Nephron (organoid): ENCODE measurements around the gene CD14.
"Not testable (repeated sequence)": the region's sequence is repeated elsewhere in the genome, so short reads cannot be mapped to it uniquely, and the experiment has no call there.

Experiments used
- H3K27ac Mint-ChIP-seq, 3 experiments: 2 replicates each; pipeline ENCODE4 v1.8.0; 2020; ENCODE audit warnings: mixed read lengths in 3 of 3, mild to moderate bottlenecking in 2 of 3, moderate library complexity in 1 of 3
- H3K27me3 Mint-ChIP-seq: 2 replicates; pipeline ENCODE4 v1.8.0; 2021; ENCODE audit warnings: low read depth, mild to moderate bottlenecking, moderate library complexity, mixed read lengths
- H3K36me3 Mint-ChIP-seq: 2 replicates; pipeline ENCODE4 v1.8.0; 2020; ENCODE audit warnings: low read depth, mixed read lengths
- H3K4me1 Mint-ChIP-seq: 2 replicates; pipeline ENCODE4 v1.8.0; 2020; ENCODE audit warnings: mixed read lengths
- H3K4me3 Mint-ChIP-seq, 3 experiments: 2 replicates each; pipeline ENCODE4 v1.8.0; 2020; ENCODE audit warnings: mild to moderate bottlenecking in 3 of 3, mixed read lengths in 3 of 3, moderate library complexity in 2 of 3
- H3K9me3 Mint-ChIP-seq: 2 replicates; pipeline ENCODE4 v1.8.0; 2020; ENCODE audit warnings: mixed read lengths
- CTCF ChIP-seq, 3 experiments: fragments of 200-600 bp; sonication (generic); IDR thresholded peaks; one replicate each; pipeline ENCODE4 v1.5.0; 2021; ENCODE audit warnings: antibody characterized with exemption in 3 of 3; ENCODE audit not compliant: unreplicated experiment in 3 of 3

Gene CD14

DNA sequence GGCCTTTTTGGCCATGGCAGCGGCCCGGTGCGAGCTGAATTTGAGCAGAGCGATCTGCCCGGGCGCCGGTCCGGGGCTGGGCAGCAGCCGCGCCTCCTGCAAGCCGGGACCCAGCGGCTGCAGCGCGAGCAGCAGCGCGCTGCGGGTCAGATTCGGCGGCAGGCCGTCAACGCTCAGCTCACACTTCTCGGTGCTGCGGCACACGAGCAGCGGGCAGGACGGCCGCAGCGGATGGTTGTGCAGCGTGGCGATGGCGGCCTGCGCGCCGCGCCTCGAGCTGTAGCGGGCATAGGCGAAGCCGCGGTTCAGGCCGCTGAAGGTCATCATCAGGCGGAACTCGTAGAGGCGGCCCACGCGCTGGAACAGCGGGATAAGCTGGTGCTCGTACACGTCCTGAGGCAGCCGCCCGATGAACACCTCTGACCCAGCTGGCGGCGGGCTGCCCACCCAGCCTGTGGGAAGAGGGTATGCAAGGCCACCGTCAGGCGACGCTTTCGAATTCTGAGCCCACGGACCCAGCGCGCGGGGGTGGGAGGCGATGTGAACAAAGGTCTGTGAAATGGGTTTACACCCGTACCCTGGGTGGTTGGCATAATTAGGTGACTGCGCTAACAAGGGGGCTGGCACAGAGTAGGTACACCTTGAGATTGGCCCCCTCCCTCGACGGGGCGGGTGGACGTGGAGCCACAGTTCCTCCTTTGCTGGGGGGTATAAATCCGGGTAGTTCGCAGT lies 39.6 kb upstream of the CD14 start:
- Mint-ChIP-seq H3K36me3 (peaks cover 64% of the 10 kb centered on the region), H3K9me3 (no peaks in the 10 kb centered on the region), H3K27ac (no peak overlapping the region), H3K27me3 (no peaks in the 10 kb centered on the region), H3K4me1 (peaks cover 3% of the 10 kb centered on the region), H3K4me3 (no peak overlapping the region)
- TF ChIP-seq CTCF (IDR thresholded peaks at IDR 0.05; ENCODE audit: unreplicated experiment in 3 of 3) = no peak

- peaks cover 62% of the 10 kb centered on the region for H3K36me3 Mint-ChIP-seq
- no peaks in the 10 kb centered on the region for H3K27me3 Mint-ChIP-seq
- H3K4me1 Mint-ChIP-seq = peaks cover 10% of the 10 kb centered on the region
- no peak overlapping the region for H3K4me3 Mint-ChIP-seq
- no peak for TF ChIP-seq CTCF (IDR thresholded peaks at IDR 0.05; ENCODE audit: unreplicated experiment in 3 of 3)
- peak overlapping the region in 1 of 3 experiments; percentile 25 for H3K27ac Mint-ChIP-seq
- no peaks in the 10 kb centered on the region for H3K9me3 Mint-ChIP-seq
Observed at GRCh38 chr5:140671472-140672125, 38.6 kb upstream of the CD14 start.

DNA sequence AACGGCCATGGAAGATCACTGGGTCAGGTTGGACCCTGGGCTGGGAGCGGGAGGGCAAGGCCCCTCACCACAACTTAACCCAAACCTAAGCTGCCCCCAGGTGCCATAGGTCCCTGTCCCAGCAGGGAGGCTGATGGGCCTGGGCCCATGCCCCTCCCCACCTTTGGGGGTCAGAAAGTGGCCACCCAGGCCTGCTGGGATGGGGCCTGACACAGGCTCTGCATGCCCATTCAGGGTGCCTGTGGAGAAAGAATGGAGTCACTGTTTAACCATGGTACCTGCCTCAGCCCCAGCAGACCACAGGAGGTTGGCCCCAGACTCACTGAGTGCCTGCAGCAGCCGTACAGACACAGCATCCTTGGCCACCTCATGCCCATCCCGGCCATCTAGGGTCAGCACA lies 38.1 kb upstream of the CD14 start:
- H3K9me3 Mint-ChIP-seq, H3K27ac Mint-ChIP-seq, H3K4me3 Mint-ChIP-seq, H3K27me3 Mint-ChIP-seq: not testable (repeated sequence)
- H3K4me1 Mint-ChIP-seq = peaks cover 15% of the 10 kb centered on the region
- H3K36me3 Mint-ChIP-seq = peaks cover 60% of the 10 kb centered on the region

DNA sequence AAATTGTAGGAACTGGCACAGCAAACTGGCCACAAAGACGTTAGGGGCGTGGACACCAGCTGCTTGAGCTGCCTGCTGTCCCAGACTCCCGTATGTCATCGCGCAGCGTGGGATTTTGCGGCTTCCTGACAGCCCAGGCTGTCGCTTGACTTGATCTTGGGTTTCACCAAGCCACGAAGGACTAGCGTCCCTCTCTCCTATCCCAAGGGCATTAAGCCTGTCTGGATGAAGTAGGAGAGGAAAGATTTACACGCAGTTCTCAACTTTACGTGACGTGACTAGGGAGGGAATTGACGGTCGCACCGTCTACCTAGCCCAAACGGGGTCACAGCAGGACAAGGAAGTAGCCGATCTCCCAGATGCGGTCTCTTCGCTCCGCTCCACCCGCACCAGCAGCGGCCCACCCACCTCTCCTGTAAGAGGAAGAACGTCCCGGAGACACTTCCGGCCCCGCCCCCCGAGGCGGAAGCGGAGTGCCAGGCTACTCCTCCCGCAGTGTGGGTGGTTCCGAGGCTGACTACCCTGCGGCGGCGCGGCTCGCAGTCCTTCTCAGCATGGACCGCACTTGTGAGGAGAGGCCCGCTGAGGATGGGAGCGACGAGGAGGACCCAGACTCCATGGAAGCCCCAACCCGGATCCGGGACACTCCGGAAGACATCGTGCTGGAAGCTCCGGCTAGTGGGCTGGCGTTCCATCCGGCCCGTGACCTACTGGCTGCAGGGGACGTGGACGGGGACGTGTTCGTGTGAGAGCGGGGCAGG lies 31.6 kb upstream of the CD14 start, which contains the start of gene WDR55:
WDR55 (plus strand) TSS at position 546 of the 761 bp plus-strand sequence; CDS start at position 555, 9 bp downstream.
- no peaks in the 10 kb centered on the region for H3K9me3 Mint-ChIP-seq
- peaks cover 74% of the 10 kb centered on the region for H3K36me3 Mint-ChIP-seq
- no peak for TF ChIP-seq CTCF (IDR thresholded peaks at IDR 0.05; ENCODE audit: unreplicated experiment in 3 of 3)
- H3K4me1 Mint-ChIP-seq = peaks cover 23% of the 10 kb centered on the region
- H3K27me3 Mint-ChIP-seq = no peaks in the 10 kb centered on the region
- H3K4me3 Mint-ChIP-seq = peak within 1 kb of the TSS; percentile 100
- H3K27ac Mint-ChIP-seq = peak within 1 kb of the TSS; percentile 95 to 97 (median 97)

- no peak for TF ChIP-seq CTCF (IDR thresholded peaks at IDR 0.05; ENCODE audit: unreplicated experiment in 3 of 3)
- Mint-ChIP-seq H3K27ac (peak overlapping the region; percentile 95 to 97 (median 97)), H3K9me3 (no peaks in the 10 kb centered on the region), H3K4me3 (peak overlapping the region; percentile 100), H3K36me3 (peaks cover 74% of the 10 kb centered on the region), H3K4me1 (peaks cover 23% of the 10 kb centered on the region), H3K27me3 (no peaks in the 10 kb centered on the region)
Observed at GRCh38 chr5:140664030-140664358, 31.0 kb upstream of the CD14 start.

DNA sequence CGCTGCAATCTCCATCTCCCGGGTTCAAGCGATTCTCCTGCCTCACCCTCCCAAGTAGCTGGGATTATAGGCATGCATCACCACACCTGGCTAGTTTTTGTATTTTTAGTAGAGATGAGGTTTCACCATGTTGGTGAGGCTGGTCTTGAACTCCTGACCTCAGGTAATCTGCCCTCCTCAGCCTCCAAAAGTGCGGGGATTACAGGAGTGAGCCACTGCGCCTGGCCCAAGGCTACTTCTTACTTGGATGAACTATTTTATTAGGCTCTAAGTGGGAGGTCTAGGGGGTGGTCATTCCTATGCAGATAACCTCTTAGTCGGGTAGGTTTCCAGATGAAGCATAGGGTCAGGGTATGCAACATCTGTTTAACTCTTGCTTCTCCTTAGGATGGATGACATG lies 27.4 kb upstream of the CD14 start:
- H3K4me1 Mint-ChIP-seq, H3K27ac Mint-ChIP-seq, H3K9me3 Mint-ChIP-seq, H3K4me3 Mint-ChIP-seq, H3K27me3 Mint-ChIP-seq: not testable (repeated sequence)
- H3K36me3 Mint-ChIP-seq = peaks cover 80% of the 10 kb centered on the region
